ENCODE data around the gene VSIG10.
A peak's percentile ranks its signal among the peaks of the same experiment; 100 is the strongest.
"Not testable (repeated sequence)": the region's sequence is repeated elsewhere in the genome, so short reads cannot be mapped to it uniquely, and the experiment has no call there.

Gene VSIG10

DNA sequence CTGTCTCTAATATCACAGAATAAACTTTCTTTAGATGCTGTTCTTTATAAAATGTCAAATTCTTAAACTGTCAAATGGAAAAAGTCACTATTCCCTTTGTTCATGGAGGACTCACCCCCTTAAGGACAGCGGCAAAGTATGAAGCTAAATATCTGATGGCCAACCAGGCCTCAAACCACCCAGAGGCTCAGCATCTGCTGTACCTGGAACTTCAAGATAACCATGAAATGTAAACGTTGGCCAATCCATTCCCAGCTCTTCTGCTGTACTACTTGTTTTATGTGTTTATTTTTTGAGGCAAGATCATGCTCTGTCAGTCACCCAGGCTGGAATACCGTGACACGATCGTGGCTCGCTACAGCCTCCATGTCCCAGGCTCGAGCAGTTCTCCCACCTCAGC is 71.6 kb downstream of the VSIG10 start:
- no peak for DNase-seq (ENCODE audit: low read depth)

DNA sequence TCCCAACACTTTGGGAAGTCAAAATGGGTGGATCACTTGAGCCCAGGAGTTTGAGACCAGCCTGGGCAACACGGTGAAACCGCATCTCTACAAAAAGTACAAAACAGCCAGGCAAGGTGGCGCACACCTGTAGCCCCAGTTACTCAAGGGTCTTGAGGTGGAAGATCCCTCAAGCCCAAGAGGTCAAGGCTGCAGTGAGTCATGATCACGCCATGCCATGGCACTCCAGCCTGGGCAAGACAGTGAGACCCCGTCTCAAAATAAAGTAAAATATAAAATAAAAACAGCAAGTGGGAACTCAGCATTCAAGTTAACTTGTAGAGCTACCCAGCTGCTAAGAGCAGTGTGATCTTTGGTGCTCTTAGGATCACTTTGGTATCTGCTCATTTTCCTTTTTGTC is 74.6 kb downstream of the VSIG10 start:
- no peak for DNase-seq (ENCODE audit: low read depth)

DNA sequence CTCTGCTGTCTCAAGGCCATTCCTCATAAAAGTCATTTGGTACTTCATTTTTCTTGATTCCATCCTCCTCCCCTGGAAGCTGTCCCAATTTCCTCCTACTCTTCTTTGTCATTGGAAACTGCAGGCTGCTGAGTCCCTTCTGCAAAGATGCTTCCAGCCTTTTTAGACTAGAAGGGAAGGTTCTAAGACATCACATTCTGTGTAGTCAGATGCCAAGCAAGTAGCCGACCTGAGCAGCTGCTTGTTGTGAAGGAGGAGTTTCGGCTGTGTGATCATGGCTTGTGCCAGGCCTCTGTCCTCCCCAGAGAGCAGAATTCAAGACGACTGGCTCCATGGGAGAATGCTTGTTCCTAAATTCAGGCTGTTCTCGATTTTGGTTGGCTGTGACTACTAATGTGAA is 78.6 kb downstream of the VSIG10 start:
- DNase-seq (ENCODE audit: low read depth) = no peak

DNA sequence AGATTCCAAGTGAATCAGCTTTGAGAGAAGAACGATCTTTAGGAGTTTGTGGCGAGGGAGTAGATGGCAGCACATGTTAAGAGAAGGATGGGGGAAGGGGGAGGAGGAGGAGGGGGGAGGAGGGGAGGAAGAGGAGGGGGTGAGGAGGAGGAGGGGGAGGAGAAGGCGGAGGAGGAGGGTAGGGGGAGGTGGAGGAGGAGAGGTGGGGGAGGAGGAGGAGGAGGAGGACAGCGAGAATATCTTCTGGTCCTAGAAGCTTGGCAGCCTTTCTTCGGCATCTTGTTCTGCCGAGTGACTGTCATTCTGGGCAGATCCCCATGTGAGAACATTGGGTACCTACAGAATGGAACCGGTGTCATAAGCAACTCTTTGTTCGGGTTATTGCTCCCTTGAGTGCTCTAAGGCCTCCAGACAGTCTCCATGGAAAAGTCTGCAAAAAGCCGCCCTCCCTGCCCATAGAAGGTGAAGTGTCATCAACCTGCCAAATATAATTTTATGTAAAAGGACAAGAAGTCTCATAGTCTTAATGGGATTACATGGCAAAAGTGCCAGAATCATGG is 80.4 kb downstream of the VSIG10 start:
- no peak for DNase-seq (ENCODE audit: low read depth)

DNA sequence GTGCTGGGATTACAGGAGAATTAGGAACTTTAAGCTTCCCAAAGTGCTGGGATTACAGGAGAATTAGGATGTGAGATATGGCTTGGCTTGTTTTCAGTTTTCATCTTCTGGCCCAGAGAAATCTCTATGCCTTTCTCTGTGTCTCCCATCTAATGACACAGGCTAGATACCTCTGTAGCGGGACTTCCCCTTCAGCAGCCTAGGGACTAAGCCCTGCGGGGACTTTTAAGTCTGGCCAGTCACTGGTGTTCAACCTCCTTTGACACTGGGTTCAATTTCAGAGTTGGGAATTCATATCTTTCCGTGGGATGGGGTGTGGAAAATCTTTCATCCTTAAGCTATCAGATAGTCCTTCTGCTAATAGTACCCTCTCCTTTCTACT is 81.1 kb downstream of the VSIG10 start:
- DNase-seq (ENCODE audit: low read depth) = no peak

DNA sequence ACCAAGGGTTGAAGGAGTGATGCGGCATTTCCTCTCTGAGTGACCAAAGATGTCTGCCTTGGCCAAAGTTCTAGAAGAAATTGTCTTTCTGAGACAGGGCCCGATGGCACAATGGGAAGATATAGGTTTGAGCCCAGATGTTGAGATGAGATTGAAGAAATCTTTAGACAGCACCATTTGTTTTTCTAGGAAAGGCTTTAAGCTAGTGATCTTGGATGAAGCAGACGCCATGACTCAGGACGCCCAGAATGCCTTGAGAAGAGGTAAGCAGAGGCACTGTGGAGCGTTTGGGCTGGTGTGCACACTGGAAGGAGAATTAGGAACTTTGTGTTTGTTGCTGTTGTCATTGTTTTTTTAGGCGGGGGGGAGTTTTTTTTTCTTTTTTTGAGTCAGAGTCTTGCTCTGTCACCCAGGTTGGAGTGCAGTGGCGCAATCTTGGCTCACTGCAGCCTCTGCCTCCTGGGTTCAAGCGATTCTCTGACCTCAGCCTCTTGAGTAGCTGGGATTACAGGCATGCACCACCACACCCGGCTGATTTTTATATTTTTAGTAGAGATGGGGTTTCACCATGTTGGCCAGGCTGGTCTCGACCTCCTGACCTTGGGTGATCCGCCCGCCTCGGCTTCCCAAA is 81.6 kb downstream of the VSIG10 start:
- DNase-seq (ENCODE audit: low read depth) = not testable (repeated sequence)

GRCh38 chr12:118020036-118020435 is 83.8 kb downstream of the VSIG10 start:
- DNase-seq (ENCODE audit: low read depth) = no peak

DNA sequence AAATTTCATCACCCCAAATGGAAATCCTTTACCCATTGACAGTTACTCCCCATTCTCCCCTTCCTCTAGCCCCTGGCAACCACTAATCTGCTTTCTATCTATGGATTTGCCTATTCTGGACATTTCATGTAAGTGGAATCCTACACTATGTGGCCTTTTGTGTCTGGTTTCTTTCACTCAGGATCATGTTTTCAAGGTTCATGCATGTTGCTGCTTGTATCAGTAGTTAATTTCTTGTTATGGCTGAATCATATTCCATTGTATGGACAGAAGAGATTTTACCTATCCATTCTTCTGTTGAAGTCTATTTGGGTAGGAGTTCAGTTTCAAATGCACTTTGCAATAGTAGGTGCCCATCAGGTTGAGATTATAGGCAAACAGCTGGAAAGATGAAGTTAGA is 85.9 kb downstream of the VSIG10 start:
- DNase-seq (ENCODE audit: low read depth) = no peak

DNA sequence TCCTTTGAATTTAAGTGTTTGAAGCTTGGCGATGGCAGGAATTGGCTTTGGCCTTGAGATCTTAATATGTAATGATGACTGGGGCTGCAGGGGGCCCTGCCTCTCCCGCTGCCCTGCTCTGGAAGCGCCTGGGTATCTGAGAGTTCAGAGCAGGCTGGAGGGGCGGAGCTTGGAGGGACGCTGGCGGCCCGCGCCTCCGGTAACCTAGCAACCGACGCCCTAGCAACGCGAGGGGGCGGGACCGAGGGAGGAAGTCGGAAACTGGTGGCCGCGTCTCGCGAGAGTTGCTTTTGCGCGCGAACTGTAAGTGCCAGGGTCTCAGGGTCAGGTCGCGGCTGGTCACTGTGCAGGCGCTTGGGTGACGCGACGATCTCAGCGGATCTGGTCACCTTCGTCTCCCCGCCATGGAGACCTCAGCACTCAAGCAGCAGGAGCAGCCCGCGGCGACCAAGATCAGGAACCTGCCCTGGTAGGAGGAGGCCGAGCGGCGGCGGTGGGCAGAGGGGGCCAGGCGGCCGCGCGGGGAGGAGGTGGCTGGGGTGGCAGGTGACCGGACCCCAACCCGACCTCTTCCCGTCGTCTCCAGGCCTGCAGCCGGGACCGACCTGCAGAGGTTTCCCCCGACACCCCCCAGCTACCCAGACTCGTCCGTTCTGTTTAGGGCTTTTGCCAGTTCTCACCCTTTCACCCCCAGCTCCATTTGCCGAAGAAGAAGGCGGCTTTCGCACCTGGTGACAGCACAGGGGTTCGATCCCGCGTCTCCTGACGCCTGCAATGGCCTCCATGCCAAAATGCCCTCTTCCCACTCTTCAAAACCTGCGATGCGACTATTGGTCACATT is 87.2 kb downstream of the VSIG10 start, which contains the start of gene RFC5:
TSS of gene RFC5 (plus strand) at position 280 of the 841 bp plus-strand sequence. CDS start at position 405, 125 bp downstream.
- peak; percentile 97 for DNase-seq (ENCODE audit: low read depth)

GRCh38 chr12:118015944-118016343 is 87.9 kb downstream of the VSIG10 start:
- no peak for DNase-seq (ENCODE audit: low read depth)

- DNase-seq (ENCODE audit: low read depth) = no peak
These were observed 88.5 kb downstream of the VSIG10 start for GRCh38 chr12:118015306-118015705.

Data from EH (cell line).